ENCODE results near the gene CACYBP. TPM values are rescaled to one million over a fixed set of nuclear protein-coding genes. Genes with fewer than 3 reads are reported as not detected.

The CACYBP gene
- total RNA-seq, 1 experiment from 2014 or later: 183 TPM

DNA sequence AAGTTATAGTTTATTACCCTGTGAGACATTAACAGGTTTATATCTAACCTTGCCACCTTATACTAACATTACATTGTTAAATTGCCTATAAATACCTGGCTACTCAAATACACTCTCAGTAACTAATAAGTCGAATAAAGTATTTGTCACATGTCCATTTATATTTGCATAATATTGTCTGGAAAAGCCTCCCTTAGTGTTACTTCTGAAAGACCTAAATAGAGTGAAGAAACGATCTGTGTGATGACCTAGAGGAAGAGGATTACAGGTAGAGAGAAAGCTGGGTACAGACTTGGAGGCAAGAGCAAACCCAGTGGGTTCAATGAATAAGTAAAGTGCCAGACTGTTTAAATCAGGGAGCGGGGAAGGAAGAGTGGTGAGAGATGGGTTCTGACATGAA, 2.7 kb upstream of the CACYBP start:
- H3K9me3 ChIP-seq: no peaks in the 10 kb centered on the region
- no peaks in the 10 kb centered on the region for H3K9me3 Mint-ChIP-seq (ENCODE audit: unreplicated experiment)
- H3K36me3 Mint-ChIP-seq (ENCODE audit: insufficient read depth, unreplicated experiment): no peaks in the 10 kb centered on the region
- H3K4me3 Mint-ChIP-seq (ENCODE audit: unreplicated experiment): no peak overlapping the region
- H3K36me3 ChIP-seq (ENCODE audit: control insufficient read depth, insufficient read depth, low read length): no peaks in the 10 kb centered on the region
- no peak for TF ChIP-seq CTCF (IDR thresholded peaks at IDR 0.05; ENCODE audit: insufficient read depth in 1 of 2, low read depth in 1 of 2, low read length in 1 of 2, severe bottlenecking in 1 of 2, unreplicated experiment in 1 of 2)
- H3K4me3 ChIP-seq (ENCODE audit: low read depth, low read length): no peak overlapping the region
- intact Hi-C loops (cut with micrococcal nuclease; ENCODE audit: unreplicated experiment): loop anchor here (10.0 kb wide), 1 partner anchor 732 kb away; no protein-coding TSS in a partner anchor
- H3K27me3 Mint-ChIP-seq (ENCODE audit: insufficient read depth, unreplicated experiment): no peaks in the 10 kb centered on the region
- BruUV-seq (replicated peaks): no TSS peak
- no peak overlapping the region for H3K27ac Mint-ChIP-seq (ENCODE audit: unreplicated experiment)
- H3K4me1 Mint-ChIP-seq (ENCODE audit: low read depth, unreplicated experiment): no peaks in the 10 kb centered on the region
- DNase-seq: no peak
- ChIA-PET POLR2A (no interaction called here), CTCF (no interaction called here)
- no peaks in the 10 kb centered on the region for H3K27me3 ChIP-seq (replicated peaks; ENCODE audit: control insufficient read depth, insufficient read depth, low read length)
- peaks cover 7% of the 10 kb centered on the region; the same call in 1 of the 2 replicates for H3K4me1 ChIP-seq

GRCh38 chr1:174998569-174999215, 1.1 kb upstream of the CACYBP start:
- H3K36me3 Mint-ChIP-seq (ENCODE audit: insufficient read depth, unreplicated experiment): no peaks in the 10 kb centered on the region
- CTCF ChIA-PET: interaction anchor here (1.0 to 3.1 kb wide), 6 partner anchors 13 to 229 kb away, joined by 4 to 18 read pairs (median 6); no protein-coding TSS in a partner anchor
- no peaks in the 10 kb centered on the region for H3K9me3 ChIP-seq
- TF ChIP-seq CTCF (IDR thresholded peaks at IDR 0.05; ENCODE audit: insufficient read depth in 1 of 2, low read depth in 1 of 2, low read length in 1 of 2, severe bottlenecking in 1 of 2, unreplicated experiment in 1 of 2): peak; percentile 77 to 81
- H3K4me1 Mint-ChIP-seq (ENCODE audit: low read depth, unreplicated experiment): no peaks in the 10 kb centered on the region
- H3K4me3 ChIP-seq (ENCODE audit: low read depth, low read length): peak overlapping the region; percentile 100
- peak; percentile 59 to 62 for DNase-seq
- H3K27me3 Mint-ChIP-seq (ENCODE audit: insufficient read depth, unreplicated experiment): no peaks in the 10 kb centered on the region
- no peak overlapping the region for H3K4me3 Mint-ChIP-seq (ENCODE audit: unreplicated experiment)
- BruUV-seq (replicated peaks): no TSS peak
- intact Hi-C loops (cut with micrococcal nuclease; ENCODE audit: unreplicated experiment): loop anchor here (1.0 to 10.0 kb wide), 5 partner anchors 25 to 734 kb away; partner anchors contain the start of gene MRPS14
- H3K36me3 ChIP-seq (ENCODE audit: control insufficient read depth, insufficient read depth, low read length): no peaks in the 10 kb centered on the region
- H3K4me1 ChIP-seq: peaks cover 9% of the 10 kb centered on the region; the same call in 1 of the 2 replicates
- no peaks in the 10 kb centered on the region for H3K27me3 ChIP-seq (replicated peaks; ENCODE audit: control insufficient read depth, insufficient read depth, low read length)
- no peak overlapping the region for H3K27ac Mint-ChIP-seq (ENCODE audit: unreplicated experiment)
- H3K9me3 Mint-ChIP-seq (ENCODE audit: unreplicated experiment): no peaks in the 10 kb centered on the region
- POLR2A ChIA-PET: interaction anchor here (0.6 to 2.8 kb wide), 10 partner anchors 12 to 1131 kb away, joined by 3 to 37 read pairs (median 4); partner anchors contain the start of genes GAS5, MRPS14 and ZBTB37

- Histone ChIP-seq H3K27me3 (replicated peaks; ENCODE audit: control insufficient read depth, insufficient read depth, low read length) (no peaks in the 10 kb centered on the region), H3K4me1 (peaks cover 9% of the 10 kb centered on the region; the same call in 1 of the 2 replicates), H3K4me3 (ENCODE audit: low read depth, low read length) (peak overlapping the region; percentile 100), H3K36me3 (ENCODE audit: control insufficient read depth, insufficient read depth, low read length) (no peaks in the 10 kb centered on the region), H3K9me3 (no peaks in the 10 kb centered on the region)
- DNase-seq: peak; percentile 95 to 98
- H3K27ac Mint-ChIP-seq (ENCODE audit: unreplicated experiment): no peak overlapping the region
- H3K36me3 Mint-ChIP-seq (ENCODE audit: insufficient read depth, unreplicated experiment): peaks cover 3% of the 10 kb centered on the region
- ChIA-PET POLR2A (interaction anchor here (0.5 to 2.8 kb wide), 15 partner anchors 11 to 1131 kb away, joined by 3 to 37 read pairs (median 4); partner anchors contain the start of genes GAS5, MRPS14 and ZBTB37), CTCF (interaction anchor here (0.6 to 3.1 kb wide), 8 partner anchors 14 to 230 kb away, joined by 4 to 18 read pairs (median 4); no protein-coding TSS in a partner anchor)
- H3K4me3 Mint-ChIP-seq (ENCODE audit: unreplicated experiment): no peak overlapping the region
- no peaks in the 10 kb centered on the region for H3K4me1 Mint-ChIP-seq (ENCODE audit: low read depth, unreplicated experiment)
- BruUV-seq (replicated peaks): TSS peak; percentile 71
- no peaks in the 10 kb centered on the region for H3K27me3 Mint-ChIP-seq (ENCODE audit: insufficient read depth, unreplicated experiment)
- TF ChIP-seq CTCF (IDR thresholded peaks at IDR 0.05; ENCODE audit: insufficient read depth in 1 of 2, low read depth in 1 of 2, low read length in 1 of 2, severe bottlenecking in 1 of 2, unreplicated experiment in 1 of 2): no peak
- intact Hi-C loops (cut with micrococcal nuclease; ENCODE audit: unreplicated experiment): loop anchor here (1.0 to 10.0 kb wide), 3 partner anchors 24 to 735 kb away; partner anchors contain the start of gene MRPS14
- H3K9me3 Mint-ChIP-seq (ENCODE audit: unreplicated experiment): no peaks in the 10 kb centered on the region
These were observed 371 bp upstream of the CACYBP start for GRCh38 chr1:174999216-174999935.
